Neural cell (in vitro differentiated cells): ENCODE results near the gene TPM2. TPM values are rescaled to one million over a fixed set of nuclear protein-coding genes. Genes with fewer than 3 reads are reported as not detected.

Source experiments
- H2AFZ ChIP-seq: fragments of 200-600, 300-800 bp; sonication (generic), shearing (Covaris generic); 2 replicates; pipeline ENCODE4 v1.6.0; 2014; ENCODE audit warnings: low read depth, mild to moderate bottlenecking, antibody characterized with exemption, low read length, moderate library complexity
- H3F3A ChIP-seq: fragments of 200-600 bp; shearing (Covaris generic); 2 replicates; pipeline ENCODE4 v1.6.1; 2016; ENCODE audit warnings: mild to moderate bottlenecking, moderate library complexity, mixed read lengths, antibody characterized with exemption, low read length; ENCODE audit not compliant: insufficient read depth, poor library complexity, severe bottlenecking
- H3K27ac ChIP-seq: fragments of 200-600, 300-800 bp; sonication (generic), shearing (Covaris generic); 2 replicates; pipeline ENCODE4 v1.5.1; 2014; ENCODE audit warnings: mild to moderate bottlenecking, low read length, moderate library complexity
- H3K27me3 ChIP-seq: fragments of 300-800, 200-600 bp; sonication (generic), shearing (Covaris generic); 2 replicates; pipeline ENCODE4 v1.6.0; 2014; ENCODE audit warnings: mild to moderate bottlenecking, low read depth, low read length, moderate library complexity; ENCODE audit not compliant: insufficient read depth
- H3K36me3 ChIP-seq: fragments of 300-800, 200-600 bp; sonication (generic), shearing (Covaris generic); 2 replicates; pipeline ENCODE4 v1.5.1; 2014; ENCODE audit warnings: mild to moderate bottlenecking, antibody characterized with exemption, low read length, moderate library complexity; ENCODE audit not compliant: insufficient read depth
- H3K4me2 ChIP-seq: fragments of 300-800, 200-600 bp; sonication (generic), shearing (Covaris generic); 2 replicates; pipeline ENCODE4 v1.6.0; 2014; ENCODE audit warnings: mild to moderate bottlenecking, low read length
- H3K4me3 ChIP-seq: fragments of 300-800, 200-600 bp; sonication (generic), shearing (Covaris generic); 2 replicates; pipeline ENCODE4 v1.5.1; 2014; ENCODE audit warnings: mild to moderate bottlenecking, low read length, moderate library complexity
- H3K79me2 ChIP-seq: fragments of 200-600 bp; shearing (Covaris generic); replicated peaks from 2 replicates; pipeline ENCODE4 v1.6.0; 2014; ENCODE audit warnings: mild to moderate bottlenecking, low read length, moderate library complexity; ENCODE audit not compliant: insufficient read depth
- H3K9ac ChIP-seq: fragments of 300-800, 200-600 bp; sonication (generic), shearing (Covaris generic); 2 replicates; pipeline ENCODE4 v1.6.1; 2016; ENCODE audit warnings: mild to moderate bottlenecking, low read length, mixed read lengths
- H3K9me2 ChIP-seq: fragments of 200-600 bp; shearing (Covaris generic); 2 replicates; pipeline ENCODE4 v1.6.1; 2016; ENCODE audit warnings: mild to moderate bottlenecking, low read length, mixed read lengths; ENCODE audit not compliant: insufficient read depth
- H3K9me3 ChIP-seq: fragments of 200-600, 300-800 bp; sonication (generic), shearing (Covaris generic); 2 replicates; pipeline ENCODE4 v1.6.1; 2016; ENCODE audit warnings: mild to moderate bottlenecking, mixed run types, low read length, moderate library complexity, mixed read lengths
- H4K20me1 ChIP-seq: fragments of 200-600 bp; shearing (Covaris generic); 2 replicates; pipeline ENCODE4 v1.6.1; 2016; ENCODE audit warnings: mild to moderate bottlenecking, mixed run types; ENCODE audit not compliant: insufficient read depth
- EP300 ChIP-seq: fragments of 450-650 bp; conservative IDR thresholded peaks from 2 replicates; pipeline ENCODE4 v1.6.1; 2014; ENCODE audit warnings: antibody characterized with exemption, mild to moderate bottlenecking, moderate library complexity; ENCODE audit not compliant: poor library complexity, severe bottlenecking
- EZH2 ChIP-seq: fragments of 200-600, 300-800 bp; shearing (Covaris generic), sonication (generic); IDR thresholded peaks from 2 replicates; pipeline ENCODE4 v1.6.1; 2014; ENCODE audit warnings: antibody characterized with exemption, low read length, borderline replicate concordance, mild to moderate bottlenecking; ENCODE audit not compliant: insufficient read depth, poor library complexity, severe bottlenecking
- MXI1 ChIP-seq: fragments of 450-650 bp; conservative IDR thresholded peaks from 2 replicates; pipeline ENCODE4 v1.6.1; 2014; ENCODE audit warnings: antibody characterized with exemption, mild to moderate bottlenecking; ENCODE audit not compliant: poor library complexity, severe bottlenecking
- POLR2AphosphoS5 ChIP-seq: IDR thresholded peaks from 2 replicates; pipeline ENCODE4 v1.6.1; 2012
- RAD21 ChIP-seq: fragments of 450-650 bp; conservative IDR thresholded peaks from 2 replicates; pipeline ENCODE4 v1.6.1; 2014; ENCODE audit warnings: antibody characterized with exemption, mild to moderate bottlenecking, moderate library complexity
- SMC3 ChIP-seq: fragments of 450-650 bp; conservative IDR thresholded peaks from 2 replicates; pipeline ENCODE4 v1.6.1; 2014; ENCODE audit warnings: antibody characterized with exemption, mild to moderate bottlenecking, moderate library complexity; ENCODE audit not compliant: poor library complexity
- TAF1 ChIP-seq: IDR thresholded peaks from 2 replicates; pipeline ENCODE4 v1.6.1; 2012; ENCODE audit warnings: low read depth
- polyA plus RNA-seq: library from polyadenylated mRNA; depleted of rRNA; stranded (reverse); fragments of >200 nt; gene quantifications from 2 replicates; pipeline ENCODE4 v1.2.3, GENCODE V29; 2014
- TF ChIP-seq, protein P1 (sequence below): fragments of 450-650 bp; IDR thresholded peaks from 2 replicates; pipeline ENCODE4 v1.5.1; 2014; ENCODE audit warnings: antibody characterized with exemption, mild to moderate bottlenecking, moderate library complexity; ENCODE audit not compliant: poor library complexity, severe bottlenecking
- TF ChIP-seq, protein P2 (sequence below): IDR thresholded peaks from 2 replicates; pipeline ENCODE4 v1.6.1; 2012; ENCODE audit warnings: borderline replicate concordance

The TPM2 gene
- polyA plus RNA-seq, 1 donor from 2014 or later, result not detected

DNA sequence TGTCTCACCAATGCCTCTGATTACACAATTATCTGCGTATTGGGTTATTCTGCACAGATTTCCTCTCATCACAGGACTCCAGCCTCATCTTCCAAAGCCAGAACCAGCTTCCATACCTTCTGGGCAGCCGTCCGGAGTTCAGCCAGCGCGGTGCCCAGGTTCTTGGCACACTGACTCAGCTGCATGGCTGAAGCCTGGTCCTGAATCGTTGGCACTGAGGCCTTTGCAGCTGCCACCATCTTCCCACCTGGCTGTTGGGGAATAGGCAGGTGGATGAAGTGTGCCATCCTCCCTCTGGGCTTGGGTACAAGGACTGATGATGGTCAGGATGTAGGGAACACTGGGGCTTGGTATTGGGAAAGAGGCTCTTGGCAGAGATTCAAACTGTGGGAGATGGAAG lies 24.4 kb upstream of the TPM2 start:
- TF ChIP-seq, protein P1, sequence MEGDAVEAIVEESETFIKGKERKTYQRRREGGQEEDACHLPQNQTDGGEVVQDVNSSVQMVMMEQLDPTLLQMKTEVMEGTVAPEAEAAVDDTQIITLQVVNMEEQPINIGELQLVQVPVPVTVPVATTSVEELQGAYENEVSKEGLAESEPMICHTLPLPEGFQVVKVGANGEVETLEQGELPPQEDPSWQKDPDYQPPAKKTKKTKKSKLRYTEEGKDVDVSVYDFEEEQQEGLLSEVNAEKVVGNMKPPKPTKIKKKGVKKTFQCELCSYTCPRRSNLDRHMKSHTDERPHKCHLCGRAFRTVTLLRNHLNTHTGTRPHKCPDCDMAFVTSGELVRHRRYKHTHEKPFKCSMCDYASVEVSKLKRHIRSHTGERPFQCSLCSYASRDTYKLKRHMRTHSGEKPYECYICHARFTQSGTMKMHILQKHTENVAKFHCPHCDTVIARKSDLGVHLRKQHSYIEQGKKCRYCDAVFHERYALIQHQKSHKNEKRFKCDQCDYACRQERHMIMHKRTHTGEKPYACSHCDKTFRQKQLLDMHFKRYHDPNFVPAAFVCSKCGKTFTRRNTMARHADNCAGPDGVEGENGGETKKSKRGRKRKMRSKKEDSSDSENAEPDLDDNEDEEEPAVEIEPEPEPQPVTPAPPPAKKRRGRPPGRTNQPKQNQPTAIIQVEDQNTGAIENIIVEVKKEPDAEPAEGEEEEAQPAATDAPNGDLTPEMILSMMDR, result no peak
- Histone ChIP-seq H3K79me2 (no peaks in the 10 kb centered on the region), H4K20me1 (no peaks in the 10 kb centered on the region), H2AFZ (no peak overlapping the region), H3K9ac (no peak overlapping the region), H3F3A (no peaks in the 10 kb centered on the region), H3K4me2 (no peak overlapping the region), H3K36me3 (peaks cover 7% of the 10 kb centered on the region), H3K9me2 (no peaks in the 10 kb centered on the region), H3K27ac (no peak overlapping the region), H3K9me3 (no peaks in the 10 kb centered on the region), H3K4me3 (no peak overlapping the region), H3K27me3 (no peaks in the 10 kb centered on the region)

DNA sequence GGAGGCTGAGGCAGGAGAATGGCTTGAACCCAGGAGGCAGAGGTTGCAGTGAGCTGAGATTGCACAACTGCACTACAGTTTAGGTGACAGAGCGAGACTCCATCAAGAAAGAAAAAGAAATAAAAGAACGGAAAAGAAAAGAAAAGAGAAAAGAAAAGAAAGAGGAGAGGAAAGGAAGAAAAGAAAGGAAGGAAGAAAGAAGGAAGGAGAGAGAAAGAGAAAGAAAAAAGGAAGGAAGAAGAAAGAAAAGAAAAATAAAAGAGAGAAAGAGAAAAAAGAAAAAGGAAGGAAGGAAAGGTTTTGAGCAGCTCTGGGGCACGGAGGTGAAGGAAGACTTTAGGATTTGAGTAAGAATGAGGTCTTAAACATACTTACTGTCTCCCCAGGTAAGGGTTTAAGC lies 23.9 kb upstream of the TPM2 start:
- Histone ChIP-seq H3K4me3 (no peak overlapping the region), H3K9me2 (no peaks in the 10 kb centered on the region), H2AFZ (no peak overlapping the region), H3K79me2 (no peaks in the 10 kb centered on the region), H3K36me3 (peaks cover 7% of the 10 kb centered on the region), H3K9me3 (no peaks in the 10 kb centered on the region), H3K9ac (no peak overlapping the region), H3F3A (no peaks in the 10 kb centered on the region), H3K27me3 (no peaks in the 10 kb centered on the region), H3K4me2 (no peak overlapping the region), H3K27ac (no peak overlapping the region), H4K20me1 (no peaks in the 10 kb centered on the region)
- TF ChIP-seq MXI1 (no peak), SMC3 (no peak), RAD21 (no peak), TAF1 (no peak), EP300 (no peak), EZH2 (no peak), POLR2AphosphoS5 (no peak)
- TF ChIP-seq, protein P2, sequence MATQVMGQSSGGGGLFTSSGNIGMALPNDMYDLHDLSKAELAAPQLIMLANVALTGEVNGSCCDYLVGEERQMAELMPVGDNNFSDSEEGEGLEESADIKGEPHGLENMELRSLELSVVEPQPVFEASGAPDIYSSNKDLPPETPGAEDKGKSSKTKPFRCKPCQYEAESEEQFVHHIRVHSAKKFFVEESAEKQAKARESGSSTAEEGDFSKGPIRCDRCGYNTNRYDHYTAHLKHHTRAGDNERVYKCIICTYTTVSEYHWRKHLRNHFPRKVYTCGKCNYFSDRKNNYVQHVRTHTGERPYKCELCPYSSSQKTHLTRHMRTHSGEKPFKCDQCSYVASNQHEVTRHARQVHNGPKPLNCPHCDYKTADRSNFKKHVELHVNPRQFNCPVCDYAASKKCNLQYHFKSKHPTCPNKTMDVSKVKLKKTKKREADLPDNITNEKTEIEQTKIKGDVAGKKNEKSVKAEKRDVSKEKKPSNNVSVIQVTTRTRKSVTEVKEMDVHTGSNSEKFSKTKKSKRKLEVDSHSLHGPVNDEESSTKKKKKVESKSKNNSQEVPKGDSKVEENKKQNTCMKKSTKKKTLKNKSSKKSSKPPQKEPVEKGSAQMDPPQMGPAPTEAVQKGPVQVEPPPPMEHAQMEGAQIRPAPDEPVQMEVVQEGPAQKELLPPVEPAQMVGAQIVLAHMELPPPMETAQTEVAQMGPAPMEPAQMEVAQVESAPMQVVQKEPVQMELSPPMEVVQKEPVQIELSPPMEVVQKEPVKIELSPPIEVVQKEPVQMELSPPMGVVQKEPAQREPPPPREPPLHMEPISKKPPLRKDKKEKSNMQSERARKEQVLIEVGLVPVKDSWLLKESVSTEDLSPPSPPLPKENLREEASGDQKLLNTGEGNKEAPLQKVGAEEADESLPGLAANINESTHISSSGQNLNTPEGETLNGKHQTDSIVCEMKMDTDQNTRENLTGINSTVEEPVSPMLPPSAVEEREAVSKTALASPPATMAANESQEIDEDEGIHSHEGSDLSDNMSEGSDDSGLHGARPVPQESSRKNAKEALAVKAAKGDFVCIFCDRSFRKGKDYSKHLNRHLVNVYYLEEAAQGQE, result no peak
- TF ChIP-seq, protein P1, result no peak
